Activated gamma-delta T cell (primary cell): ENCODE data around the gene PPARGC1A.

ENCODE experiments used
- DNase-seq: peaks from one replicate; lab custom pipeline; 2025; lab: John Stamatoyannopoulos, UW
- total RNA-seq, 2 donors: gene quantifications; one replicate each; lab custom pipeline; 2026; lab: John Stamatoyannopoulos, UW

PPARGC1A gene
- 0.05 to 0.17 reads per million in 2 donors for total RNA-seq

GRCh38 chr4:23889814-23890341 lies at the start of gene PPARGC1A:
Gene PPARGC1A, minus strand, starts transcription at chr4:23890047. Its CDS starts 90 bp downstream, at chr4:23889957.
- DNase-seq: no peak

GRCh38 chr4:23938796-23939195 lies 48.9 kb upstream of the PPARGC1A start:
- no peak for DNase-seq

GRCh38 chr4:23937173-23937572 lies 47.3 kb upstream of the PPARGC1A start:
- DNase-seq: no peak

- no peak for DNase-seq
Observed at GRCh38 chr4:23934915-23935314, 45.1 kb upstream of the PPARGC1A start.

- DNase-seq: no peak
Observed at GRCh38 chr4:23934223-23934622, 44.4 kb upstream of the PPARGC1A start.

- DNase-seq: no peak
Observed at GRCh38 chr4:23932901-23933308, 43.1 kb upstream of the PPARGC1A start.

GRCh38 chr4:23932186-23932585 lies 42.3 kb upstream of the PPARGC1A start:
- no peak for DNase-seq

- DNase-seq: no peak
Observed at GRCh38 chr4:23931489-23931830, 41.6 kb upstream of the PPARGC1A start.

GRCh38 chr4:23930750-23931488 lies 41.1 kb upstream of the PPARGC1A start:
- no peak for DNase-seq

- DNase-seq: no peak
Observed at GRCh38 chr4:23929248-23929647, 39.4 kb upstream of the PPARGC1A start.

- DNase-seq: no peak
Observed at GRCh38 chr4:23924556-23924955, 34.7 kb upstream of the PPARGC1A start.

GRCh38 chr4:23923840-23924239 lies 34.0 kb upstream of the PPARGC1A start:
- DNase-seq: no peak

- no peak for DNase-seq
Observed at GRCh38 chr4:23923141-23923540, 33.3 kb upstream of the PPARGC1A start.

- DNase-seq: no peak
Observed at GRCh38 chr4:23922541-23923111, 32.8 kb upstream of the PPARGC1A start.

- no peak for DNase-seq
Observed at GRCh38 chr4:23922013-23922412, 32.2 kb upstream of the PPARGC1A start.

GRCh38 chr4:23921447-23921845 lies 31.6 kb upstream of the PPARGC1A start:
- no peak for DNase-seq

- DNase-seq: no peak
Observed at GRCh38 chr4:23920716-23921446, 31.0 kb upstream of the PPARGC1A start.

GRCh38 chr4:23920296-23920695 lies 30.4 kb upstream of the PPARGC1A start:
- DNase-seq: no peak

- no peak for DNase-seq
Observed at GRCh38 chr4:23916282-23916681, 26.4 kb upstream of the PPARGC1A start.

GRCh38 chr4:23915459-23916132 lies 25.7 kb upstream of the PPARGC1A start:
- DNase-seq: no peak

- DNase-seq: no peak
Observed at GRCh38 chr4:23911675-23912455, 22.0 kb upstream of the PPARGC1A start.
